K562 (cell line): ENCODE results near the gene TSSK2. TPM values are rescaled to one million over a fixed set of nuclear protein-coding genes. Genes with fewer than 3 reads are reported as not detected.
A peak's percentile ranks its signal among the peaks of the same experiment; 100 is the strongest.

ENCODE experiments used
- NKRF ChIP-seq: fragments of 450-650 bp; IDR thresholded peaks from 2 replicates; pipeline ENCODE4 v1.6.1; 2016; ENCODE audit warnings: borderline replicate concordance
- PTTG1 ChIP-seq: fragments of 450-650 bp; IDR thresholded peaks from 2 replicates; pipeline ENCODE4 v1.6.1; 2016; ENCODE audit warnings: low read depth, mild to moderate bottlenecking, missing genetic modification characterization, missing compliant biosample characterization
- ZBTB11 ChIP-seq, 3 experiments: fragments of 200-800 bp in 1 of 3; fragments of 250-450 bp in 1 of 3; fragments of 450-650 bp in 1 of 3; sonication (Bioruptor Pico) in 1 of 3; sonication (Bioruptor generic) in 1 of 3; formaldehyde crosslinking in 1 of 3; IDR thresholded peaks; 2 replicates each; pipeline versions ENCODE4 v1.6.1 to v1.8.0; 2016 to 2022; ENCODE audit warnings: mild to moderate bottlenecking in 2 of 3, missing genetic modification characterization in 2 of 3, missing compliant biosample characterization in 1 of 3, moderate library complexity in 1 of 3
- polyA plus RNA-seq, 8 experiments: library from polyadenylated mRNA; depleted of rRNA in 4 of 8; stranded (reverse) in 5 of 8; unstranded in 3 of 8; fragments of >200 nt; fragmentation: Nextera tagmentation in 2 of 8; fragmentation: Illumina TruSeq in 1 of 8; extraction: Ambion mirVana in 2 of 8; extraction: Trizol in 1 of 8; gene quantifications; 2 replicates each; pipeline versions ENCODE4 v1.2.1 to v1.2.3, GENCODE V29; 2011 to 2014; ENCODE audit warnings: inconsistent platforms in 1 of 8, missing spikeins in 1 of 8
- total RNA-seq, 7 experiments: library from RNA; depleted of rRNA in 6 of 7; stranded (reverse); fragments of >200 nt in 6 of 7; fragmentation: Illumina TruSeq in 2 of 7; extraction: Trizol in 2 of 7; gene quantifications; 2 replicates each; pipeline versions ENCODE4 v1.2.1 to v1.2.3, GENCODE V29; 2011 to 2021; ENCODE audit warnings: low replicate concordance in 1 of 7
- TF ChIP-seq, protein P1 (sequence below), 2 experiments: fragments of 450-650 bp; formaldehyde crosslinking in 1 of 2; IDR thresholded peaks; 2 replicates each; pipeline versions ENCODE4 v1.4.0 to v1.6.1; 2014 to 2020; ENCODE audit warnings: mild to moderate bottlenecking in 2 of 2, borderline replicate concordance in 1 of 2, low read depth in 1 of 2
- TF ChIP-seq, protein P2 (sequence below): sonication (generic); formaldehyde crosslinking; IDR thresholded peaks from 2 replicates; pipeline ENCODE4 v1.8.0; 2023; ENCODE audit warnings: mild to moderate bottlenecking, missing genetic modification reagents

The TSSK2 gene
- total and polyA plus RNA-seq, 9 of the 15 experiments (the other 6 are each of a cell fraction or from before 2014, with no cell fraction given), result 0.04 TPM; not detected in 8

DNA sequence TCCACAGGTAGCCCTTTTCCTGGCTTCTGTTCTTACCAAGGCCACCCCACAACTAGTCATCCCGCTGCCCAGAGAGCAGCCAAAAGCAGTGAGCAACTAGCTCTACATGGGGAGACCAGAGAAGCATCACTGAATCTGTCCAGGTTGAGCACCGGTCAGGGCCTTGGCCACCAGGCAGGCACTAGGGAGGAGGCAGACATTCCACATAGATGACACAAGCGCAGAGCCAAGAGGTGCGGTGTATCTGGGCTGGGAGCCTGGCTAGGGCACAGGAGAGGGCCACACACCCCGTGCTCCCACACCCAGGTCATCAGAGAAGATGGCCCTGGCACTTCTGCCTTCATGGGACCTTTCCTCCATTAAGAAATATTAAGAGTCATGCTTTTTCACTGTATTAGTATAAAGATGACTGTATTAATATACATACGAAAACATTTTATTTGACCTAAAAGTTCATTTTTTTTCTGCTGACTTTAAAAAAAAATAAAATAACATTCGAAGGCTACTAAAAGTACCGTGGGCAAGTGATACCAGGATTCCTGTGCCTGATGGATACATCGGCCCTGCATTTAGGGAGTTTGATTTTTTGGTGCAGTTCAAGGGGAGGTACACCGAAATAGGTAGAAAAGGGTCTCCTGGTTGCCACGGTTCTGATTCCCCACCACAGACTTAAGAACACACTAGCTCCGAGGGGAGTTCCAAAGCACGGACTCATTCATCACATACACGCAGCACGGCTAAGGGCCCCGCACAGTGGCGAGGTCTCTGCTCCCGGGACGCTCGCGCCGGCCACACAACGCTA is 10.1 kb upstream of the TSSK2 start (continued):
- TF ChIP-seq, protein P1, sequence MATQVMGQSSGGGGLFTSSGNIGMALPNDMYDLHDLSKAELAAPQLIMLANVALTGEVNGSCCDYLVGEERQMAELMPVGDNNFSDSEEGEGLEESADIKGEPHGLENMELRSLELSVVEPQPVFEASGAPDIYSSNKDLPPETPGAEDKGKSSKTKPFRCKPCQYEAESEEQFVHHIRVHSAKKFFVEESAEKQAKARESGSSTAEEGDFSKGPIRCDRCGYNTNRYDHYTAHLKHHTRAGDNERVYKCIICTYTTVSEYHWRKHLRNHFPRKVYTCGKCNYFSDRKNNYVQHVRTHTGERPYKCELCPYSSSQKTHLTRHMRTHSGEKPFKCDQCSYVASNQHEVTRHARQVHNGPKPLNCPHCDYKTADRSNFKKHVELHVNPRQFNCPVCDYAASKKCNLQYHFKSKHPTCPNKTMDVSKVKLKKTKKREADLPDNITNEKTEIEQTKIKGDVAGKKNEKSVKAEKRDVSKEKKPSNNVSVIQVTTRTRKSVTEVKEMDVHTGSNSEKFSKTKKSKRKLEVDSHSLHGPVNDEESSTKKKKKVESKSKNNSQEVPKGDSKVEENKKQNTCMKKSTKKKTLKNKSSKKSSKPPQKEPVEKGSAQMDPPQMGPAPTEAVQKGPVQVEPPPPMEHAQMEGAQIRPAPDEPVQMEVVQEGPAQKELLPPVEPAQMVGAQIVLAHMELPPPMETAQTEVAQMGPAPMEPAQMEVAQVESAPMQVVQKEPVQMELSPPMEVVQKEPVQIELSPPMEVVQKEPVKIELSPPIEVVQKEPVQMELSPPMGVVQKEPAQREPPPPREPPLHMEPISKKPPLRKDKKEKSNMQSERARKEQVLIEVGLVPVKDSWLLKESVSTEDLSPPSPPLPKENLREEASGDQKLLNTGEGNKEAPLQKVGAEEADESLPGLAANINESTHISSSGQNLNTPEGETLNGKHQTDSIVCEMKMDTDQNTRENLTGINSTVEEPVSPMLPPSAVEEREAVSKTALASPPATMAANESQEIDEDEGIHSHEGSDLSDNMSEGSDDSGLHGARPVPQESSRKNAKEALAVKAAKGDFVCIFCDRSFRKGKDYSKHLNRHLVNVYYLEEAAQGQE (IDR thresholded peaks at IDR 0.05; ENCODE audit: borderline replicate concordance), result no peak
- TF ChIP-seq, protein P1 (CRISPR knock-in tag; IDR thresholded peaks at IDR 0.05; ENCODE audit: low read depth), result 0 out of 2 replicates have a peak, but pooled peaks have one; percentile 26
- TF ChIP-seq NKRF, result no peak
- TF ChIP-seq, protein P2, sequence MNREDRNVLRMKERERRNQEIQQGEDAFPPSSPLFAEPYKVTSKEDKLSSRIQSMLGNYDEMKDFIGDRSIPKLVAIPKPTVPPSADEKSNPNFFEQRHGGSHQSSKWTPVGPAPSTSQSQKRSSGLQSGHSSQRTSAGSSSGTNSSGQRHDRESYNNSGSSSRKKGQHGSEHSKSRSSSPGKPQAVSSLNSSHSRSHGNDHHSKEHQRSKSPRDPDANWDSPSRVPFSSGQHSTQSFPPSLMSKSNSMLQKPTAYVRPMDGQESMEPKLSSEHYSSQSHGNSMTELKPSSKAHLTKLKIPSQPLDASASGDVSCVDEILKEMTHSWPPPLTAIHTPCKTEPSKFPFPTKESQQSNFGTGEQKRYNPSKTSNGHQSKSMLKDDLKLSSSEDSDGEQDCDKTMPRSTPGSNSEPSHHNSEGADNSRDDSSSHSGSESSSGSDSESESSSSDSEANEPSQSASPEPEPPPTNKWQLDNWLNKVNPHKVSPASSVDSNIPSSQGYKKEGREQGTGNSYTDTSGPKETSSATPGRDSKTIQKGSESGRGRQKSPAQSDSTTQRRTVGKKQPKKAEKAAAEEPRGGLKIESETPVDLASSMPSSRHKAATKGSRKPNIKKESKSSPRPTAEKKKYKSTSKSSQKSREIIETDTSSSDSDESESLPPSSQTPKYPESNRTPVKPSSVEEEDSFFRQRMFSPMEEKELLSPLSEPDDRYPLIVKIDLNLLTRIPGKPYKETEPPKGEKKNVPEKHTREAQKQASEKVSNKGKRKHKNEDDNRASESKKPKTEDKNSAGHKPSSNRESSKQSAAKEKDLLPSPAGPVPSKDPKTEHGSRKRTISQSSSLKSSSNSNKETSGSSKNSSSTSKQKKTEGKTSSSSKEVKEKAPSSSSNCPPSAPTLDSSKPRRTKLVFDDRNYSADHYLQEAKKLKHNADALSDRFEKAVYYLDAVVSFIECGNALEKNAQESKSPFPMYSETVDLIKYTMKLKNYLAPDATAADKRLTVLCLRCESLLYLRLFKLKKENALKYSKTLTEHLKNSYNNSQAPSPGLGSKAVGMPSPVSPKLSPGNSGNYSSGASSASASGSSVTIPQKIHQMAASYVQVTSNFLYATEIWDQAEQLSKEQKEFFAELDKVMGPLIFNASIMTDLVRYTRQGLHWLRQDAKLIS (CRISPR knock-in tag), result no peak
- peak in 1 of 3 experiments; percentile 12; a peak in 1 of 6 replicates for TF ChIP-seq ZBTB11 (CRISPR knock-in tag; IDR thresholded peaks at IDR 0.05)
- TF ChIP-seq PTTG1 (tag), result no peak
